ENCODE measurements around the gene MEGF11. TPM values are rescaled to one million over a fixed set of nuclear protein-coding genes. Genes with fewer than 3 reads are reported as not detected.
"Not testable (repeated sequence)": the region's sequence is repeated elsewhere in the genome, so short reads cannot be mapped to it uniquely, and the experiment has no call there.

Gene MEGF11
- total RNA-seq, 2 donors from 2014 or later, result not detected

GRCh38 chr15:66246937-66247336 lies 6.6 kb downstream of the MEGF11 start:
- H3K36me3 ChIP-seq, result no peaks in the 10 kb centered on the region
- no peak overlapping the region for H3K4me3 ChIP-seq
- intact Hi-C loops (cut with DNase I), result no loop called here
- TF ChIP-seq CTCF (IDR thresholded peaks at IDR 0.05) (no peak), POLR2A (IDR thresholded peaks at IDR 0.05) (no peak), POLR2AphosphoS5 (IDR thresholded peaks at IDR 0.05) (no peak)
- no peak for DNase-seq (ENCODE audit: low spot score)
- H3K9me3 ChIP-seq, result no peaks in the 10 kb centered on the region
- H3K27ac ChIP-seq, result no peak overlapping the region
- H3K4me1 ChIP-seq (replicated peaks), result no peaks in the 10 kb centered on the region
- WGBS, result 54% methylated on average over 1 of the region's 1 CpG
- peaks cover 3% of the 10 kb centered on the region for H3K27me3 ChIP-seq (replicated peaks; ENCODE audit: insufficient read depth)

DNA sequence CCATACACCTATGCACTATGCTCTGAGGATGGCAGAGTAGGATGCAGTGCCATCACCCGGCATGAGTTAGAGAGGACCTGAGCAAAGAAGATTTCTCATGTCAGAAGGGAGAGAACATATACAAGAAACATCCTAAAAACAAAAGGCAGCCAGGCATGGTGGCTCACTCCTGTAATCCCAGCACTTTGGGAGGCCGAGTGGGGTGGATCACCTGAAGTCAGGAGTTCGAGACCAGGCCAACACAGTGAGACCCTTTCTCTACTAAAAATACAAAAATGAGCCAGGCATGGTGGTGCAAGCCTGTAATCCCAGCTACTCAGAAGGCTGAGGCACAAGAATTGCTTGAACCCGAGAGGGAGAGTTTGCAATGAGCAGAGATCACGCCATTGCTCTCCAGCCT lies 7.7 kb downstream of the MEGF11 start:
- H3K27ac ChIP-seq; H3K9me3 ChIP-seq; H3K4me3 ChIP-seq; H3K4me1 ChIP-seq (replicated peaks); H3K36me3 ChIP-seq; intact Hi-C loops (cut with DNase I); DNase-seq (ENCODE audit: low spot score); H3K27me3 ChIP-seq (replicated peaks; ENCODE audit: insufficient read depth): not testable (repeated sequence)
- WGBS, result 88% methylated on average over 5 of the region's 5 CpGs

- intact Hi-C loops (cut with DNase I), result no loop called here
- WGBS, result 96% methylated on average over 1 of the region's 1 CpG
- Histone ChIP-seq H3K27me3 (replicated peaks; ENCODE audit: insufficient read depth) (no peaks in the 10 kb centered on the region), H3K9me3 (no peaks in the 10 kb centered on the region), H3K4me3 (no peak overlapping the region), H3K4me1 (replicated peaks) (no peaks in the 10 kb centered on the region), H3K27ac (no peak overlapping the region), H3K36me3 (no peaks in the 10 kb centered on the region)
- no peak for DNase-seq (ENCODE audit: low spot score)
- TF ChIP-seq POLR2A (IDR thresholded peaks at IDR 0.05), result no peak
- no peak for TF ChIP-seq POLR2AphosphoS5 (IDR thresholded peaks at IDR 0.05)
- TF ChIP-seq CTCF (IDR thresholded peaks at IDR 0.05), result no peak
These were observed 11.7 kb downstream of the MEGF11 start for GRCh38 chr15:66241908-66242285.

GRCh38 chr15:66241087-66241907 lies 12.3 kb downstream of the MEGF11 start:
- H3K4me3 ChIP-seq, result no peak overlapping the region

DNA sequence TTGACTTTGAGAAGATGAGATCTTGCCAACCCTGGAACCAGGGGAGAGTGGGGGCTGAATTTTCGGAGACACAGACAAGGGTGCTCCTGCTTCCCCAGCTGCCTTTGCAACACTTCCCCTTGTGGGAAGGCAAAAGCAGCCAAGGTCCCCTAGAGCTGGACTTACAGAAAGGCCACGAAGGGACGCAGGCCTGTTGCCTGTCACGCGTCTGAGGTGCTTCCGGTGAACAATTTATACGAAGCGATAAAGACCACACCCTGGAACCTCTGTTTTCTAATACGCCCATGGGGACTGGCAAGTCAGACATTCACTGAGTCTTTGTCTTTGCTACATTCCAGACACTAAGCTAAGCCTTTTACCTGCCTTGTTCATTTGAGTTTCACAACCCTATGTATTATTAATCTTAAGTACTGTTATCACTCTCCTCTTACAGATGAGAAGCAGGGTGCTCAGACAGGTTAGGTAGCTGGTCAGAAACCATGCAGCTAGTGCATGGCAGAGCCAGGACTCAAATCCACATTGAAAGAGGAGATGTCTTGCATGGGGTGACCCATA lies 13.2 kb downstream of the MEGF11 start:
- no peak overlapping the region for H3K27ac ChIP-seq
- H3K4me3 ChIP-seq, result no peak overlapping the region
- WGBS, result 83% methylated on average over 9 of the region's 9 CpGs
- no peaks in the 10 kb centered on the region for H3K9me3 ChIP-seq
- no peaks in the 10 kb centered on the region for H3K36me3 ChIP-seq
- no peak for DNase-seq (ENCODE audit: low spot score)
- no peak for TF ChIP-seq CTCF (IDR thresholded peaks at IDR 0.05)
- no peak for TF ChIP-seq POLR2A (IDR thresholded peaks at IDR 0.05)
- TF ChIP-seq POLR2AphosphoS5 (IDR thresholded peaks at IDR 0.05), result no peak
- intact Hi-C loops (cut with DNase I), result no loop called here
- no peaks in the 10 kb centered on the region for H3K27me3 ChIP-seq (replicated peaks; ENCODE audit: insufficient read depth)
- H3K4me1 ChIP-seq (replicated peaks), result no peaks in the 10 kb centered on the region

More at GRCh38 chr15:66241087-66241907, 12.3 kb downstream of the MEGF11 start:
- intact Hi-C loops (cut with DNase I), result no loop called here
- Histone ChIP-seq H3K9me3 (no peaks in the 10 kb centered on the region), H3K36me3 (no peaks in the 10 kb centered on the region), H3K27ac (no peak overlapping the region), H3K27me3 (replicated peaks; ENCODE audit: insufficient read depth) (no peaks in the 10 kb centered on the region), H3K4me1 (replicated peaks) (no peaks in the 10 kb centered on the region)
- no peak for DNase-seq (ENCODE audit: low spot score)
- TF ChIP-seq CTCF (IDR thresholded peaks at IDR 0.05) (no peak), POLR2A (IDR thresholded peaks at IDR 0.05) (no peak), POLR2AphosphoS5 (IDR thresholded peaks at IDR 0.05) (no peak)
- WGBS, result 90% methylated on average over 12 of the region's 12 CpGs
